ENCODE measurements around the gene TSHR. TPM values are rescaled to one million over a fixed set of nuclear protein-coding genes. Genes with fewer than 3 reads are reported as not detected.

TSHR gene
- total and polyA plus RNA-seq, 7 donors: 0.47 to 0.60 TPM; not detected in 5

DNA sequence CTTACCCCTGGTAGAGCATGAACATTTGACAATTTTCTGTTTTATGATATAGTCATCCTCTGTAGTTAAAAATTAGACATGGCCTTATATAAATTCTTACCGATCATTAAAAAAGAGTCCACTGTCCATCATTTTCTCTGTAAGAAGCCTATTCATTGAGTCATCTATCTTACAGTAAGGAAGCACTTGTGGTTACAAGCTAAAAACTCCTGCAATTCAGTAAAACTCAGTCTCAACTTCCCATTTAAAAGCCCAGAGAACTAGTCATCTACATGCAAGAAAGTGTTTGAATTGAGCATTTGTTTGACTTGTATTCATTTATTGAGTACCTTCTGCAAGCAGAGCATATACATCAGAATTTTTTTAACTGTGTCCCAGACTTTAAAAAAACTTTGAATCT, 202.0 kb downstream of the TSHR start:
- Histone ChIP-seq H3K4me1 (no peaks in the 10 kb centered on the region), H3K4me3 (no peak overlapping the region), H3K36me3 (no peaks in the 10 kb centered on the region), H3K9me3 (no peaks in the 10 kb centered on the region), H3K27ac (no peak overlapping the region), H3K27me3 (no peaks in the 10 kb centered on the region)
- 52 to 62% methylated on average over 1 of the region's 1 CpG for WGBS, 2 donors
- no peak for TF ChIP-seq POLR2A (IDR thresholded peaks at IDR 0.05)
- TF ChIP-seq EP300 (IDR thresholded peaks at IDR 0.05): no peak
- TF ChIP-seq, protein P1, sequence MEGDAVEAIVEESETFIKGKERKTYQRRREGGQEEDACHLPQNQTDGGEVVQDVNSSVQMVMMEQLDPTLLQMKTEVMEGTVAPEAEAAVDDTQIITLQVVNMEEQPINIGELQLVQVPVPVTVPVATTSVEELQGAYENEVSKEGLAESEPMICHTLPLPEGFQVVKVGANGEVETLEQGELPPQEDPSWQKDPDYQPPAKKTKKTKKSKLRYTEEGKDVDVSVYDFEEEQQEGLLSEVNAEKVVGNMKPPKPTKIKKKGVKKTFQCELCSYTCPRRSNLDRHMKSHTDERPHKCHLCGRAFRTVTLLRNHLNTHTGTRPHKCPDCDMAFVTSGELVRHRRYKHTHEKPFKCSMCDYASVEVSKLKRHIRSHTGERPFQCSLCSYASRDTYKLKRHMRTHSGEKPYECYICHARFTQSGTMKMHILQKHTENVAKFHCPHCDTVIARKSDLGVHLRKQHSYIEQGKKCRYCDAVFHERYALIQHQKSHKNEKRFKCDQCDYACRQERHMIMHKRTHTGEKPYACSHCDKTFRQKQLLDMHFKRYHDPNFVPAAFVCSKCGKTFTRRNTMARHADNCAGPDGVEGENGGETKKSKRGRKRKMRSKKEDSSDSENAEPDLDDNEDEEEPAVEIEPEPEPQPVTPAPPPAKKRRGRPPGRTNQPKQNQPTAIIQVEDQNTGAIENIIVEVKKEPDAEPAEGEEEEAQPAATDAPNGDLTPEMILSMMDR (IDR thresholded peaks at IDR 0.05): no peak
- no peak for TF ChIP-seq POLR2AphosphoS5 (IDR thresholded peaks at IDR 0.05)
- intact Hi-C loops (cut with DNase I): no loop called here
- no peak for DNase-seq

- intact Hi-C loops (cut with DNase I): no loop called here
- no peak for TF ChIP-seq EP300 (IDR thresholded peaks at IDR 0.05)
- TF ChIP-seq POLR2A (IDR thresholded peaks at IDR 0.05): no peak
- TF ChIP-seq POLR2AphosphoS5 (IDR thresholded peaks at IDR 0.05): no peak
- TF ChIP-seq, protein P1 (IDR thresholded peaks at IDR 0.05): no peak
- no peaks in the 10 kb centered on the region for H3K27me3 ChIP-seq
- 85 to 90% methylated on average over 7 of the region's 7 CpGs for WGBS, 2 donors
- no peaks in the 10 kb centered on the region for H3K36me3 ChIP-seq
- no peak for DNase-seq
- H3K4me3 ChIP-seq: no peak overlapping the region
- no peaks in the 10 kb centered on the region for H3K9me3 ChIP-seq
- H3K27ac ChIP-seq: no peak overlapping the region
- H3K4me1 ChIP-seq: no peaks in the 10 kb centered on the region
These were observed 205.7 kb downstream of the TSHR start for GRCh38 chr14:81161088-81161487.

- intact Hi-C loops (cut with DNase I): no loop called here
These were observed 206.3 kb downstream of the TSHR start for GRCh38 chr14:81161749-81162148.

GRCh38 chr14:81162941-81163340, 207.5 kb downstream of the TSHR start:
- TF ChIP-seq POLR2AphosphoS5 (IDR thresholded peaks at IDR 0.05): no peak
- no peak for TF ChIP-seq POLR2A (IDR thresholded peaks at IDR 0.05)
- no peak for TF ChIP-seq EP300 (IDR thresholded peaks at IDR 0.05)
- TF ChIP-seq, protein P1 (IDR thresholded peaks at IDR 0.05): no peak
- Histone ChIP-seq H3K9me3 (no peaks in the 10 kb centered on the region), H3K36me3 (no peaks in the 10 kb centered on the region), H3K4me1 (no peaks in the 10 kb centered on the region), H3K27ac (no peak overlapping the region), H3K27me3 (no peaks in the 10 kb centered on the region), H3K4me3 (no peak overlapping the region)
- DNase-seq: no peak
- 68 to 90% methylated on average over 3 of the region's 3 CpGs for WGBS, 2 donors
- intact Hi-C loops (cut with DNase I): no loop called here

More at GRCh38 chr14:81161749-81162148, 206.3 kb downstream of the TSHR start:
- Histone ChIP-seq H3K4me3 (no peak overlapping the region), H3K4me1 (no peaks in the 10 kb centered on the region), H3K27me3 (no peaks in the 10 kb centered on the region), H3K27ac (no peak overlapping the region), H3K9me3 (no peaks in the 10 kb centered on the region), H3K36me3 (no peaks in the 10 kb centered on the region)
- WGBS, 2 donors: 57 to 64% methylated on average over 1 of the region's 1 CpG
- DNase-seq: no peak
- no peak for TF ChIP-seq POLR2AphosphoS5 (IDR thresholded peaks at IDR 0.05)
- TF ChIP-seq, protein P1 (IDR thresholded peaks at IDR 0.05): no peak
- TF ChIP-seq POLR2A (IDR thresholded peaks at IDR 0.05): no peak

DNA sequence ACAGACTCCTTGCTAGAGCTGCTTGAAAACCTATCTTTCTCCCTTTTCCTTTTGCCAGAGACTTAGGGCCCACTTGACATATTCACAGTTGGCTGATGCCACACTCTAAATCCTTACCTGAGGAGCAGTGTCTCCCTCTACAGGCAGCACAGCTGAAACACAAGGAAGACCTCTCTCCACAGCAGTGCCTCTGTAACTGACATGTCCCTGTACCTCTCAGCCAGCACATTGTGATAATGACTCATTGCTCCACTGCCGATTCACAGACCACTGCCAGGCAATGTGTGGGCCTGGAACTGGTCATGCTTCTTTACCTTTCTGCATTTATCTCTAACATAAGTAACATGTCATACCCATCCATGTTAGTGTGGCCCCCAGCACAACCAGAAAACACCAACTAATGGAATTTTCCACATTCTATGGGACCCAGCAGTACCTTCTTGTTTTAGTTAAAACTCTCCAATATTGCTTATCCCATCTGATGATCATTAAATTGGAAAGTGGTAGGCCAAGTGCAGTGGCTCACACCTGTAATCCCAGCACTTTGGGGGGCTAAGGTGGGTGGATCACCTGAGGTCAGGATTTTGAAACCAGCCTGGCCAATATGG, 208.8 kb downstream of the TSHR start:
- H3K27ac ChIP-seq: no peak overlapping the region

More for the DNA sequence above, 208.8 kb downstream of the TSHR start:
- H3K4me1 ChIP-seq: peaks cover 0 to 3% (median 0%) of the 10 kb centered on the region in 4 donors
- intact Hi-C loops (cut with DNase I): no loop called here
- H3K27me3 ChIP-seq: no peaks in the 10 kb centered on the region
- no peaks in the 10 kb centered on the region for H3K9me3 ChIP-seq
- H3K4me3 ChIP-seq: no peak overlapping the region
- 4 to 35% methylated on average over 1 of the region's 1 CpG for WGBS, 2 donors
- H3K36me3 ChIP-seq: no peaks in the 10 kb centered on the region
- TF ChIP-seq EP300 (IDR thresholded peaks at IDR 0.05): no peak
- TF ChIP-seq, protein P1 (IDR thresholded peaks at IDR 0.05): peak in 2 of 4 experiments; percentile 11 to 35
- no peak for DNase-seq

Data from sigmoid colon (tissue), 7 donors.